H1 (cell line): ENCODE results near the gene HOXC5. TPM values are rescaled to one million over a fixed set of nuclear protein-coding genes. Genes with fewer than 3 reads are reported as not detected.

ENCODE experiments used
- CTCF ChIA-PET: fragments of 300-600 bp; sonication (Branson Sonifier 250); formaldehyde crosslinking; loops from one replicate; lab custom pipeline; 2021; ENCODE audit not compliant: partially characterized antibody; lab: Charles Lee
- POLR2A ChIA-PET: fragments of 300-600 bp; sonication (Branson Sonifier 250); formaldehyde crosslinking; loops from one replicate; lab custom pipeline; 2021; ENCODE audit warnings: inconsistent platforms; ENCODE audit not compliant: partially characterized antibody; lab: Charles Lee
- DNase-seq, 2 experiments: peaks; one replicate each; pipeline versions ENCODE4 v3.0.0 to v3.0.0-alpha.2; 2010 to 2022; ENCODE audit warnings: low spot score in 2 of 2, low read depth in 1 of 2, mixed read lengths in 1 of 2
- FAIRE-seq: peaks from 2 replicates; lab custom pipeline; 2011; peaks lifted over from hg19 to GRCh38; lab: Jason Lieb, UNC
- H2AFZ ChIP-seq: 2 replicates; pipeline ENCODE4 v1.8.1; 2012; ENCODE audit warnings: low read length, inconsistent platforms
- H2AK5ac ChIP-seq: 2 replicates; pipeline ENCODE4 v1.6.1; 2013; ENCODE audit warnings: low read depth, low read length
- H2BK120ac ChIP-seq: replicated peaks from 2 replicates; pipeline ENCODE3; 2013; ENCODE audit warnings: low read depth, low read length, inconsistent platforms
- H2BK12ac ChIP-seq: 2 replicates; pipeline ENCODE4 v1.6.1; 2013; ENCODE audit warnings: low read depth, low read length
- H2BK15ac ChIP-seq: 2 replicates; pipeline ENCODE4 v1.6.1; 2013; ENCODE audit warnings: low read length
- H2BK20ac ChIP-seq: 2 replicates; pipeline ENCODE4 v1.6.1; 2013; ENCODE audit warnings: low read length
- H2BK5ac ChIP-seq: 2 replicates; pipeline ENCODE4 v1.6.1; 2013; ENCODE audit warnings: low read depth, low read length
- H3K14ac ChIP-seq: 2 replicates; pipeline ENCODE4 v1.6.1; 2013; ENCODE audit warnings: inconsistent platforms; ENCODE audit not compliant: insufficient read length
- H3K18ac ChIP-seq: 2 replicates; pipeline ENCODE4 v1.6.1; 2013; ENCODE audit warnings: low read length; ENCODE audit errors: extremely low read depth
- H3K23ac ChIP-seq: 2 replicates; pipeline ENCODE4 v1.6.1; 2013; ENCODE audit warnings: inconsistent platforms; ENCODE audit not compliant: insufficient read length
- H3K23me2 ChIP-seq: 2 replicates; pipeline ENCODE4 v1.6.1; 2013; ENCODE audit warnings: low read depth, low read length
- H3K27ac ChIP-seq: 2 replicates; pipeline ENCODE4 v1.6.1; 2011; ENCODE audit warnings: low read depth, low read length, inconsistent platforms
- H3K27me3 ChIP-seq, 4 experiments: replicated peaks in 1 of 4; 1 replicate in 1 of 4; 2 replicates in 3 of 4; pipeline versions ENCODE4 v1.6.1 to v1.8.1; 2011 to 2013; ENCODE audit warnings: low read length in 3 of 4, mild to moderate bottlenecking in 3 of 4, inconsistent platforms in 2 of 4, mixed read lengths in 2 of 4, moderate library complexity in 1 of 4; ENCODE audit not compliant: control insufficient read depth in 3 of 4, insufficient read depth in 3 of 4; ENCODE audit errors: extremely low read depth in 1 of 4
- H3K36me3 ChIP-seq, 4 experiments: 2 replicates each; pipeline versions ENCODE4 v1.6.1 to v1.8.1; 2011 to 2013; ENCODE audit warnings: mild to moderate bottlenecking in 4 of 4, low read length in 3 of 4, moderate library complexity in 2 of 4, control low read depth in 1 of 4, inconsistent platforms in 1 of 4; ENCODE audit not compliant: insufficient read depth in 4 of 4, control insufficient read depth in 2 of 4
- H3K4ac ChIP-seq: replicated peaks from 2 replicates; pipeline ENCODE3; 2013; ENCODE audit warnings: low read length, low read depth, mixed read lengths, inconsistent platforms; ENCODE audit not compliant: insufficient read length
- H3K4me1 ChIP-seq, 4 experiments: replicated peaks in 1 of 4; 1 replicate in 1 of 4; 2 replicates in 3 of 4; pipeline versions ENCODE4 v1.6.1 to v1.8.1; 2011 to 2013; ENCODE audit warnings: low read length in 3 of 4, inconsistent platforms in 2 of 4, mixed read lengths in 1 of 4; ENCODE audit not compliant: insufficient read depth in 4 of 4, control insufficient read depth in 3 of 4
- H3K4me2 ChIP-seq, 2 experiments: 2 replicates each; pipeline versions ENCODE4 v1.6.1 to v1.8.1; 2011 to 2013; ENCODE audit warnings: low read depth in 2 of 2, low read length in 2 of 2, control low read depth in 1 of 2, inconsistent platforms in 1 of 2, mild to moderate bottlenecking in 1 of 2; ENCODE audit not compliant: insufficient read depth in 1 of 2
- H3K4me3 ChIP-seq, 4 experiments: fragments of 200-600, 300-600 bp in 1 of 4; sonication (generic), shearing (Covaris generic), sonication (Bioruptor Twin) in 1 of 4; 2 replicates each; pipeline versions ENCODE4 v1.5.1 to v1.8.1; 2011 to 2016; ENCODE audit warnings: low read length in 4 of 4, low read depth in 3 of 4, control low read depth in 2 of 4, inconsistent platforms in 2 of 4, mild to moderate bottlenecking in 2 of 4, mixed read lengths in 1 of 4, moderate library complexity in 1 of 4; ENCODE audit not compliant: insufficient read depth in 2 of 4; ENCODE audit errors: extremely low read depth in 1 of 4
- H3K56ac ChIP-seq: replicated peaks from 2 replicates; pipeline ENCODE3; 2013; ENCODE audit warnings: low read depth, mild to moderate bottlenecking, mixed read lengths, low read length, inconsistent platforms; ENCODE audit not compliant: insufficient read length
- H3K79me1 ChIP-seq: 2 replicates; pipeline ENCODE4 v1.6.1; 2013; ENCODE audit warnings: low read depth, low read length, control low read depth
- H3K79me2 ChIP-seq, 2 experiments: 2 replicates each; pipeline versions ENCODE4 v1.6.1 to v1.8.1; 2012 to 2013; ENCODE audit warnings: low read length in 2 of 2, mild to moderate bottlenecking in 2 of 2, inconsistent platforms in 1 of 2; ENCODE audit not compliant: insufficient read depth in 2 of 2, control insufficient read depth in 1 of 2
- H3K9ac ChIP-seq, 4 experiments: replicated peaks in 1 of 4; 1 replicate in 1 of 4; 2 replicates in 3 of 4; pipeline versions ENCODE4 v1.6.1 to v1.8.1; 2011 to 2013; ENCODE audit warnings: low read depth in 3 of 4, low read length in 3 of 4, control low read depth in 2 of 4, mild to moderate bottlenecking in 2 of 4, moderate library complexity in 2 of 4, inconsistent platforms in 1 of 4; ENCODE audit errors: extremely low read depth in 1 of 4
- H3K9me3 ChIP-seq, 2 experiments: 2 replicates each; pipeline versions ENCODE4 v1.6.1 to v1.8.1; 2012 to 2013; ENCODE audit warnings: mild to moderate bottlenecking in 2 of 2, moderate library complexity in 2 of 2, control low read depth in 1 of 2, inconsistent platforms in 1 of 2, low read depth in 1 of 2, low read length in 1 of 2, mixed read lengths in 1 of 2; ENCODE audit not compliant: insufficient read depth in 2 of 2
- H4K20me1 ChIP-seq, 2 experiments: replicated peaks in 1 of 2; 2 replicates each; pipeline versions ENCODE3 to v1.8.1; 2011 to 2013; ENCODE audit warnings: inconsistent platforms in 2 of 2, low read length in 2 of 2, mild to moderate bottlenecking in 1 of 2; ENCODE audit not compliant: insufficient read depth in 2 of 2, control insufficient read depth in 1 of 2
- H4K5ac ChIP-seq: 2 replicates; pipeline ENCODE4 v1.6.1; 2013; ENCODE audit warnings: low read length, low read depth, mixed read lengths, inconsistent platforms; ENCODE audit not compliant: insufficient read length
- H4K8ac ChIP-seq: 2 replicates; pipeline ENCODE4 v1.8.0; 2013; ENCODE audit warnings: mild to moderate bottlenecking, moderate library complexity, low read length, inconsistent platforms; ENCODE audit not compliant: insufficient read depth; ENCODE audit errors: extremely low read depth
- H4K91ac ChIP-seq: replicated peaks from 2 replicates; pipeline ENCODE3; 2013; ENCODE audit warnings: low read length, mixed read lengths, inconsistent platforms; ENCODE audit not compliant: insufficient read length
- CEBPB ChIP-seq: IDR thresholded peaks from 2 replicates; pipeline ENCODE4 v1.6.1; 2012; ENCODE audit warnings: low read depth, low read length
- EZH2 ChIP-seq: fragments of 200-600 bp; sonication (generic); IDR thresholded peaks from 2 replicates; pipeline ENCODE4 v1.7.1; 2012; ENCODE audit warnings: low read depth, mild to moderate bottlenecking, moderate library complexity, low read length, inconsistent platforms; ENCODE audit not compliant: severe bottlenecking
- KDM5A ChIP-seq: fragments of 200-600 bp; IDR thresholded peaks from 2 replicates; pipeline ENCODE4 v1.7.1; 2012; ENCODE audit warnings: mild to moderate bottlenecking, low read length, inconsistent platforms, mixed read lengths
- RNF2 ChIP-seq: fragments of 200-900, 300-1000 bp; sonication (generic); IDR thresholded peaks from 2 replicates; pipeline ENCODE4 v1.7.1; 2016; ENCODE audit warnings: borderline replicate concordance, low read depth, mild to moderate bottlenecking, antibody characterized with exemption, low read length; ENCODE audit not compliant: poor library complexity, severe bottlenecking; ENCODE audit errors: missing control alignments
- RXRA ChIP-seq: IDR thresholded peaks from 2 replicates; pipeline ENCODE4 v1.6.1; 2011; ENCODE audit warnings: low read depth, mild to moderate bottlenecking, low read length, moderate library complexity; ENCODE audit not compliant: insufficient read depth
- SUZ12 ChIP-seq: fragments of 200-600 bp; sonication (generic); IDR thresholded peaks from 2 replicates; pipeline ENCODE4 v1.6.1; 2012; ENCODE audit warnings: mild to moderate bottlenecking, inconsistent platforms, low read length, moderate library complexity, mixed read lengths
- WGBS, 2 experiments: shearing (Covaris generic) in 1 of 2; methylation state at CpG; one replicate each; pipeline versions ENCODE4 v1.1.6 to v1.1.7; 2013 to 2015; ENCODE audit warnings: low lambda C conversion rate in 2 of 2, mixed read lengths in 2 of 2, inconsistent platforms in 1 of 2, low coverage in 1 of 2, missing lambda C conversion rate in 1 of 2; ENCODE audit not compliant: insufficient replicate concordance in 2 of 2, insufficient coverage in 1 of 2, insufficient read length in 1 of 2; ENCODE audit errors: extremely low coverage in 1 of 2, missing lambda C conversion rate in 1 of 2; 5-methylcytosine and 5-hydroxymethylcytosine counted together
- polyA plus RNA-seq, 7 experiments: library from polyadenylated mRNA; depleted of rRNA in 3 of 7; stranded (reverse) in 5 of 7; unstranded in 2 of 7; fragments of >200 nt in 5 of 7; fragments of 200-250 nt in 2 of 7; gene quantifications; 1 replicate in 5 of 7; 2 replicates in 1 of 7; 4 replicates in 1 of 7; pipeline versions ENCODE4 v1.2.1 to v1.2.3, GENCODE V29; 2011 to 2013; ENCODE audit warnings: missing spikeins in 2 of 7, mixed read lengths in 2 of 7
- total RNA-seq: library from RNA; stranded (reverse); fragmentation: NEBNext Ultra II Directional; extraction: Animal tissue kit (Norgen Biotek cat#: 25700); gene quantifications from 2 replicates; pipeline ENCODE4 v1.2.1, GENCODE V29; 2021
- TF ChIP-seq, protein P1 (sequence below), 3 experiments: IDR thresholded peaks; 1 replicate in 2 of 3; 2 replicates in 1 of 3; pipeline versions ENCODE4 v1.5.1 to v1.6.1; 2011; ENCODE audit warnings: low read length in 3 of 3, mild to moderate bottlenecking in 3 of 3, inconsistent platforms in 2 of 3, low read depth in 1 of 3, moderate library complexity in 1 of 3; ENCODE audit not compliant: insufficient read depth in 1 of 3; ENCODE audit errors: control extremely low read depth in 1 of 3

Gene HOXC5
- total and polyA plus RNA-seq, 2 of the 8 experiments (the other 6 are each of a cell fraction or from before 2014, with no cell fraction given) = not detected

- no peak for DNase-seq
- ChIA-PET CTCF (interaction anchor here (0.7 to 5.8 kb wide), 18 partner anchors 12 to 245 kb away, joined by 3 to 91 read pairs (median 6); partner anchors contain the start of genes HOXC11, HOXC12, HOXC13 and HOXC5), POLR2A (interaction anchor here (1.2 to 1.4 kb wide), 2 partner anchors 10 to 16 kb away, joined by 3 to 4 read pairs; partner anchors contain the start of gene HOXC11)
- Histone ChIP-seq H3K4me3 (no peak overlapping the region), H3K4me2 (no peak overlapping the region), H3K9ac (no peak overlapping the region), H3K79me2 (no peaks in the 10 kb centered on the region), H3K56ac (no peak overlapping the region), H3K14ac (no peak overlapping the region), H2AFZ (no peak overlapping the region), H3K9me3 (peaks cover 0 to 14% of the 10 kb centered on the region in 2 experiments; a peak in 1 of 4 replicates), H3K79me1 (no peaks in the 10 kb centered on the region), H2BK15ac (no peak overlapping the region), H3K18ac (no peak overlapping the region), H3K27me3 (peaks cover 94 to 99% (median 97%) of the 10 kb centered on the region in 4 experiments), H2AK5ac (peak overlapping the region; percentile 55; the same call in 1 of the 2 replicates), H4K20me1 (peaks cover 17 to 42% of the 10 kb centered on the region in 2 experiments), H3K36me3 (peaks cover 0 to 13% (median 0%) of the 10 kb centered on the region in 4 experiments; a peak in 1 of 8 replicates), H2BK120ac (no peak overlapping the region), H2BK20ac (no peak overlapping the region), H3K27ac (no peak overlapping the region), H2BK5ac (no peak overlapping the region), H3K23ac (no peak overlapping the region), H4K5ac (no peak overlapping the region), H3K4me1 (peaks cover 0 to 6% (median 4%) of the 10 kb centered on the region in 4 experiments; a peak in 3 of 7 replicates), H3K23me2 (no peaks in the 10 kb centered on the region), H3K4ac (no peak overlapping the region), H2BK12ac (peak overlapping the region; percentile 35; the same call in 1 of the 2 replicates), H4K8ac (no peak overlapping the region), H4K91ac (no peak overlapping the region)
- 16% methylated on average over 25 of the region's 28 CpGs; no CpG with 5 or more reads in 1 of the 2 experiments for WGBS, 2 experiments
- FAIRE-seq = no peak
- peak; percentile 71 for TF ChIP-seq SUZ12
- TF ChIP-seq RNF2 = peak; percentile 95
- no peak for TF ChIP-seq CEBPB
- no peak for TF ChIP-seq RXRA
- TF ChIP-seq, protein P1, sequence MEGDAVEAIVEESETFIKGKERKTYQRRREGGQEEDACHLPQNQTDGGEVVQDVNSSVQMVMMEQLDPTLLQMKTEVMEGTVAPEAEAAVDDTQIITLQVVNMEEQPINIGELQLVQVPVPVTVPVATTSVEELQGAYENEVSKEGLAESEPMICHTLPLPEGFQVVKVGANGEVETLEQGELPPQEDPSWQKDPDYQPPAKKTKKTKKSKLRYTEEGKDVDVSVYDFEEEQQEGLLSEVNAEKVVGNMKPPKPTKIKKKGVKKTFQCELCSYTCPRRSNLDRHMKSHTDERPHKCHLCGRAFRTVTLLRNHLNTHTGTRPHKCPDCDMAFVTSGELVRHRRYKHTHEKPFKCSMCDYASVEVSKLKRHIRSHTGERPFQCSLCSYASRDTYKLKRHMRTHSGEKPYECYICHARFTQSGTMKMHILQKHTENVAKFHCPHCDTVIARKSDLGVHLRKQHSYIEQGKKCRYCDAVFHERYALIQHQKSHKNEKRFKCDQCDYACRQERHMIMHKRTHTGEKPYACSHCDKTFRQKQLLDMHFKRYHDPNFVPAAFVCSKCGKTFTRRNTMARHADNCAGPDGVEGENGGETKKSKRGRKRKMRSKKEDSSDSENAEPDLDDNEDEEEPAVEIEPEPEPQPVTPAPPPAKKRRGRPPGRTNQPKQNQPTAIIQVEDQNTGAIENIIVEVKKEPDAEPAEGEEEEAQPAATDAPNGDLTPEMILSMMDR (IDR thresholded peaks at IDR 0.05; ENCODE audit: control extremely low read depth in 1 of 3, insufficient read depth in 1 of 3, low read depth in 1 of 3, low read length in 3 of 3) = peak in 2 of 3 experiments; percentile 35 to 39; a peak in 2 of 4 replicates
- no peak for TF ChIP-seq KDM5A
- peak; percentile 48 for TF ChIP-seq EZH2
These were observed 43.4 kb upstream of the HOXC5 start for GRCh38 chr12:53989227-53990113.
